ENCODE measurements around the gene NUP153. TPM values are rescaled to one million over a fixed set of nuclear protein-coding genes. Genes with fewer than 3 reads are reported as not detected.

NUP153 gene
- total RNA-seq, 2 experiments from 2014 or later, result 74.0 to 75.8 TPM

DNA sequence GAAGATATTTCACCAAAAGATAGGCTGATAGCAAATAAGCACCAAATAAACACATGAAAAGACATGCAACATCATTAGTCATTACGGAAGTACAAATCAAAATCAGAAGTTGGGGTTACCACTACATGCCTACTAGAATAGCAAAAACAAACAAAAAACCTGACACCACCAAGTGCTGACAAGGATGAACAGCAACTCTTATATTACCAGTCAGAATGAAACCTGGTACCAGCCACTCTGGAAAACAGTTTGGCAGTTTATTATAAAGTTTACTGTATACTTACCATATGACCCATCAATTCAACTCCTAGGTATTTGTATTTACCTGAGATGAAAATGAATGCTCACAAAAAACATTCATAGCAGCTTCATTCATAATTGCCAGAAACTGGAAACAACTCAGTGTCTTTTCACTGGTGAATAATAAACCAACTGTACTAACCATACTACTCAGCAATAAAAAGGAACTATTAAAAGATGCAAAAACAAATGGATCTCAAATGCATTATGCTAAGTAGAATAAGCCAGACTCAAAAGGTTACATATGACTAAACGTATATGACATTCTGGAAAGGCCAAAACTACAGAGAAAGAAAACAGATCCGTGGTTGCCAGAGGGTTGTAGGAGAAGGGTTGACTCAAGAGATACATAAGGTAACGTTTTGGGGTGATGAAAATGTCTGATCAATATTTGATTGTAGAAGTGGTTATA, 33.0 kb downstream of the NUP153 start:
- DNase-seq, result no peak
- ChIA-PET CTCF (interaction anchor here (0.7 to 4.1 kb wide), 4 partner anchors 28 to 90 kb away, joined by 3 to 23 read pairs (median 4); no protein-coding TSS in a partner anchor), POLR2A (interaction anchor here (1.5 kb wide), 1 partner anchor 72 kb away, joined by 3 read pairs; no protein-coding TSS in a partner anchor)
- peaks cover 42% of the 10 kb centered on the region for H3K4me1 Mint-ChIP-seq
- no peak overlapping the region for H3K4me3 Mint-ChIP-seq
- peaks cover 65% of the 10 kb centered on the region for H3K36me3 Mint-ChIP-seq (ENCODE audit: low read depth)
- H3K27ac Mint-ChIP-seq, result peak overlapping the region; percentile 56
- no peaks in the 10 kb centered on the region for H3K9me3 Mint-ChIP-seq
- H3K27me3 Mint-ChIP-seq, result no peaks in the 10 kb centered on the region

DNA sequence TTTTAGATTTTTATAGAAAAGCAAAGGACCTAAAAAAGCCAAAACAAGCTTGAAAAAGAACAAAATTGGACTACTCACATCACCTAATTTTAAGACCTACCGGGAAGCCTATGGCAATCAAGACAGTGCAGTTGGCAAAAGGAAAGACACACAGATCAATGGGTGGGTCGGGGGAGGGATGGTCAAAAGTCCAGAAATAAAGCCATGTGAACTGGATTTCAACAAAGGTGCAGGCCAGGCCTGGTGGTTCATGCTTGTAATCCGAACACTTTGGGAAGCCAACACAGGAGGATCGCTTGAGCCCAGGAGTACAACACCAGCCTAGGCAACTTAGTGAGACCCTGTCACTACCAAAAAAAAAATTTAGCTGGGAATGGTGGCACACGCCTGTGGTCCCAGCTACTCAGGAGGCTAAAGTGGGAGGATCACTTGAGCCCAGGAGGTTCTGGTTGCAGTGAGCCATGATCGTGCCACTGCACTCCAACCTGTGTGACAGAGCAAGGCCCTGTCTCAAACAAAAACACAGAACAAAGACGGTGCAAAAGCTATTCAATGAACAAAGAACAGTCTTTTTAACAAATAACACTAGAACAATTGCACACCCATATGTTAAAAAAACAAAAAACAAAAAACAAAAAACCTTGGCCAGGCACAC, 34.5 kb downstream of the NUP153 start:
- Mint-ChIP-seq H3K4me1 (peaks cover 30% of the 10 kb centered on the region), H3K9me3 (no peaks in the 10 kb centered on the region), H3K27ac (no peak overlapping the region), H3K4me3 (no peak overlapping the region), H3K27me3 (no peaks in the 10 kb centered on the region), H3K36me3 (ENCODE audit: low read depth) (peaks cover 70% of the 10 kb centered on the region)
- no peak for DNase-seq
- ChIA-PET POLR2A (interaction anchor here (1.0 kb wide), 1 partner anchor 71 kb away, joined by 3 read pairs; no protein-coding TSS in a partner anchor), CTCF (no interaction called here)

DNA sequence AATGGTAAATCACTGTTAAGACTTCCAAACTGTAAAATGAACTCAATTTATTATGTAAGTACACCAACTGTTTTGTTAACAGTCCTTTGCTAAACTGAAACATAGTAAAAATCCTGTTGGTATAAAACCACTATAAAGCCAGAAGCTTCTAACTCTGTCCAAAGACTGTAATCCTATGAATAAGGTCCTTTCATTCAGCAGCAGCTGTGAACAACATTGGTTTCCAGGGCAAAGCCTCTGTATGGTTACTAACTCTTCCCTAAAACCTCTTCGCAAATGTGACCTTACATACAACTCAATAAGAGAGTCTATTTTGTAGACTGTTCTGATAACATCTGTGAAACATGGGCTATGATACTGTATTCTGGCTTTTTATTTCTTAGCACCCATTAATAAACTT, 40.1 kb downstream of the NUP153 start:
- no peaks in the 10 kb centered on the region for H3K9me3 Mint-ChIP-seq
- no peak overlapping the region for H3K27ac Mint-ChIP-seq
- H3K27me3 Mint-ChIP-seq, result no peaks in the 10 kb centered on the region
- H3K4me3 Mint-ChIP-seq, result no peak overlapping the region
- ChIA-PET CTCF (interaction anchor here (0.9 to 1.2 kb wide), 2 partner anchors 35 to 66 kb away, joined by 3 to 4 read pairs; no protein-coding TSS in a partner anchor), POLR2A (no interaction called here)
- peaks cover 33% of the 10 kb centered on the region for H3K4me1 Mint-ChIP-seq
- peaks cover 83% of the 10 kb centered on the region for H3K36me3 Mint-ChIP-seq (ENCODE audit: low read depth)
- DNase-seq, result no peak

DNA sequence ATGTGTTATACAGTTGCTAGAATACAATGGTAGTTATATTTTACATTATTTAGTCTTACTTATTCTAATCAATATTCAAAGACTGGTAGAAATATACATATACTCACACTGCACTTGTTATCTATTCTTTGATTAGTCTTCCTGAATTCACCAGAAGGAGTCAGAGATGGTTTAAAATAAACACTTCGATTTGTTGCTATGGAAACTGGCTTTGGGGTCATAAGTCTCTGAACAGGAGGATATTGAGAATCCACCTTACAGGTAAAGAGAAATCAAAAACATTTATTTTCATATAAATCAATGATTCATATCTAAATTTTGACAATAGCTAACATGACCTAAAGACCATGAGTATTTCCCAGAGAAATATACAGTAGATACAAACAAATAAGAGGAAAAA, 41.6 kb downstream of the NUP153 start:
- peak overlapping the region; percentile 67 for H3K27ac Mint-ChIP-seq
- no peaks in the 10 kb centered on the region for H3K9me3 Mint-ChIP-seq
- H3K4me1 Mint-ChIP-seq, result peaks cover 35% of the 10 kb centered on the region
- H3K4me3 Mint-ChIP-seq, result no peak overlapping the region
- ChIA-PET POLR2A (no interaction called here), CTCF (interaction anchor here (1.2 kb wide), 1 partner anchor 41 kb away, joined by 3 read pairs; no protein-coding TSS in a partner anchor)
- DNase-seq, result no peak
- peaks cover 82% of the 10 kb centered on the region for H3K36me3 Mint-ChIP-seq (ENCODE audit: low read depth)
- H3K27me3 Mint-ChIP-seq, result no peaks in the 10 kb centered on the region

DNA sequence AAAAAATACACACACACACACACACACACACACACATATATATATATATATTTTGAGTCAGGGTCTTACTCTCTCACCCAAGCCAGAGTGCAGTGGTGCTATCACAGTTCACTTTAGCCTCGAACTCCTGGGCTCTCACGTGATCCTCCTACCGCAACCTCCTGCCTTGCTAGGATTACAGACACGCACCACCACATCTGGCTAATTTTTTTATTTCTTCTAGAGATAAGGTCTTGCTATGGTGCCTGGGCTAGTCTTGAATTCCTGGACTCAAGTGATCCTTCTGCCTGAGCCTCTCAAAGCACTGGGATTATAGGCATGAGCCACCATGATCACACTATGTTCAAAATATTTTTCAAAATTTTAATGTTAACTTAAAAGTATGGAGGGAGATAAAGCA, 43.5 kb downstream of the NUP153 start:
- DNase-seq, result no peak
- POLR2A ChIA-PET, result interaction anchor here (1.4 kb wide), 1 partner anchor 44 kb away, joined by 3 read pairs; the partner anchor contains the start of gene NUP153
- H3K4me1 Mint-ChIP-seq, result peaks cover 37% of the 10 kb centered on the region
- no peaks in the 10 kb centered on the region for H3K9me3 Mint-ChIP-seq
- peaks cover 78% of the 10 kb centered on the region for H3K36me3 Mint-ChIP-seq (ENCODE audit: low read depth)
- no peaks in the 10 kb centered on the region for H3K27me3 Mint-ChIP-seq
- H3K27ac Mint-ChIP-seq, result no peak overlapping the region
- CTCF ChIA-PET, result no interaction called here
- no peak overlapping the region for H3K4me3 Mint-ChIP-seq

DNA sequence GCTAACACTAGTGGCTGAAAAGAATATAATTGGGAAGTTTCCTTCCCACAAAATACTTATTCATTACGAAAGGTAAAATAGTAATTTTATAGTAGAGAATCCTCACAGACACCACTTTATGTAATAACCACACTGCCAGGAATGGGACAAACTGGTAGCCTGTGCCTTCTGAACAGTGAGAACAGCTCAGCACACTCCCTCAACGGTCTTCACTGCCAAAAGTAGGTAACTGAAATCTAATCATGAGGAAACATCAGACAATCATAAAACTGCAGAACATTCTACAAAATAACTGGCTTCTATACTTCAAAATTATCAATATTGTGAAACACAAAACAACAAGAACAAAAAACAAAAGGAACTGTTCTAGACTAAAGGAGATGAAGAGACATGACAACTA, 44.1 kb downstream of the NUP153 start:
- Mint-ChIP-seq H3K4me3 (no peak overlapping the region), H3K36me3 (ENCODE audit: low read depth) (peaks cover 77% of the 10 kb centered on the region), H3K4me1 (peaks cover 37% of the 10 kb centered on the region), H3K9me3 (no peaks in the 10 kb centered on the region), H3K27ac (peak overlapping the region; percentile 22), H3K27me3 (no peaks in the 10 kb centered on the region)
- ChIA-PET POLR2A (interaction anchor here (1.4 kb wide), 1 partner anchor 45 kb away, joined by 3 read pairs; the partner anchor contains the start of gene NUP153), CTCF (interaction anchor here (1.4 kb wide), 1 partner anchor 39 kb away, joined by 5 read pairs; no protein-coding TSS in a partner anchor)
- DNase-seq, result no peak

DNA sequence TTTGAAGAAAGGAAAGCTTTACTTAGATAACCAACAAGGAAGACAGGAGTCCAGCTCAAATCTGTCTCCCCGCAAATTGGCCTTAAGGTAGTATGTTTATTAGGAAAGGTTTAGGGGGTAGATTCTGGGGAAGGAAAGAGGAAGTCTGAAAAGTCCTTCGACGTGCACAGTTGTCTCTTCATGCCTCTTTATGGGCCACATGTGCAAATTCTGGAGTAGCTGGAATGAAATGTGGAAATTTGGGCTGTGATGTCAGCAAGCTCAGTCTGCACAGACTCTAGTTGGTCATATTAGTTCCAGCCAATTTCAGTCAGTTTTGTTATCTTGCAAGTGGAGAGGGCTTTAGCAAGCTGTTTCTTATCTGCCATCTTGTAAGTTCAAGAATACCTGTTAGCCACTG, 50.1 kb downstream of the NUP153 start:
- CTCF ChIA-PET, result interaction anchor here (1.3 kb wide), 2 partner anchors 19 to 45 kb away, joined by 3 to 7 read pairs; no protein-coding TSS in a partner anchor
- no peak for DNase-seq
- Mint-ChIP-seq H3K4me3 (no peak overlapping the region), H3K27me3 (no peaks in the 10 kb centered on the region), H3K27ac (no peak overlapping the region), H3K9me3 (no peaks in the 10 kb centered on the region), H3K36me3 (ENCODE audit: low read depth) (peaks cover 70% of the 10 kb centered on the region), H3K4me1 (peaks cover 27% of the 10 kb centered on the region)
- POLR2A ChIA-PET, result interaction anchor here (0.6 to 2.2 kb wide), 4 partner anchors 16 to 56 kb away, joined by 3 to 7 read pairs (median 4); partner anchors contain the start of genes FAM8A1 and NUP153

DNA sequence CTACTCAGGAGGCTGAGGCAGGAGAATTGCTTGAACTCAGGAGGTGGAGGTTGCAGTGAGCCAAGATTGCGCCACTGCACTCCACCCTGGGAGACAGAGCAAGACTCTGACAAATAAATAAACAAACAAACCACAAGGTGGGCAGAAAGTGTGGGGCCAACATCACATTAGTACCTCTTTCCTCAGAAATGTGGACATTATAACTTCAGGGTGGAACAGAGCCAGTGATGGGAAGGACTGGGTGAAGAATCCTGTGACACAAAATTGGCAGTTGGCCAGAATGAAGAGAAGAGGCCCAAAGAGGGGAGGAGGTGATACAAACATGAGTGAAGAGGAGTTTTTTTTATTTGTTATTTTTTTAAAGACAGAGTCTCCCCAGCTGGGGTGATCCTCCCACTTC, 50.6 kb downstream of the NUP153 start:
- Mint-ChIP-seq H3K4me3 (no peak overlapping the region), H3K27me3 (no peaks in the 10 kb centered on the region), H3K9me3 (no peaks in the 10 kb centered on the region), H3K36me3 (ENCODE audit: low read depth) (peaks cover 66% of the 10 kb centered on the region), H3K27ac (no peak overlapping the region), H3K4me1 (peaks cover 25% of the 10 kb centered on the region)
- DNase-seq, result no peak
- POLR2A ChIA-PET, result interaction anchor here (1.1 to 2.2 kb wide), 3 partner anchors 50 to 56 kb away, joined by 3 to 7 read pairs (median 4); partner anchors contain the start of genes FAM8A1 and NUP153
- CTCF ChIA-PET, result interaction anchor here (1.3 kb wide), 1 partner anchor 46 kb away, joined by 7 read pairs; no protein-coding TSS in a partner anchor

DNA sequence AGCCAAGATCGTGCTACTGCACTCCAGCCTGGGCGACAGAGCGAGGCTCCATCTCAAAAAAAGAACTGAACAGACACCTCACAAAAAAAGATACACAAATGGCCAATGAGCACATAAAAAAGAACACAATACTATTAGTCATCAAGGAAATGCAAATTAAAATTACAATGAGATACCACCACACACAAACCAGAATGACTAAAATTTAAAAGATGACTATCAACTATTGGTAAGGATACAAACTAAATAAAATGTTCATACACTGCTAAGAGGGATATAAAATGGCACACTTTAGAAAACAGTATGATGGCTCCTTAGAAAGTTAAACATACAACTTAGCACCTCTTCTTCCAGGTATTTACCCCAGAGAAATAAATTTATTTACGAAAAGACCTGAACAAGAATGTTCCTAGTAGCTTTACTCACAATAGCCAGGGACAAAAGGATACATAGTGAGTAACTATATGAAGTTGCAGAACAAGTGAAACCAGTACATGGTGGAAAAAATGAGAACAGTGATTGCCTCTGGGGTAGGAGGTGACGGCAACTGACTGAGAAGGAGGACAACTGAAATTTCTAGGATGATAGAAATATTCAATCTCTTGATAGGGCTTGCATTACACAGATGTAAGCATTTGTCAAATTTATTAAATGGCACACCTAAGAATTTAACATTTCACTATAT, 53.4 kb downstream of the NUP153 start:
- DNase-seq, result no peak
- Mint-ChIP-seq H3K27ac (peak overlapping the region; percentile 49), H3K4me1 (peaks cover 34% of the 10 kb centered on the region), H3K4me3 (no peak overlapping the region), H3K27me3 (no peaks in the 10 kb centered on the region), H3K9me3 (no peaks in the 10 kb centered on the region), H3K36me3 (ENCODE audit: low read depth) (peaks cover 60% of the 10 kb centered on the region)
- POLR2A ChIA-PET, result interaction anchor here (0.6 kb wide), 1 partner anchor 25 kb away, joined by 4 read pairs; no protein-coding TSS in a partner anchor
- CTCF ChIA-PET, result interaction anchor here (1.9 kb wide), 1 partner anchor 25 kb away, joined by 5 read pairs; no protein-coding TSS in a partner anchor

DNA sequence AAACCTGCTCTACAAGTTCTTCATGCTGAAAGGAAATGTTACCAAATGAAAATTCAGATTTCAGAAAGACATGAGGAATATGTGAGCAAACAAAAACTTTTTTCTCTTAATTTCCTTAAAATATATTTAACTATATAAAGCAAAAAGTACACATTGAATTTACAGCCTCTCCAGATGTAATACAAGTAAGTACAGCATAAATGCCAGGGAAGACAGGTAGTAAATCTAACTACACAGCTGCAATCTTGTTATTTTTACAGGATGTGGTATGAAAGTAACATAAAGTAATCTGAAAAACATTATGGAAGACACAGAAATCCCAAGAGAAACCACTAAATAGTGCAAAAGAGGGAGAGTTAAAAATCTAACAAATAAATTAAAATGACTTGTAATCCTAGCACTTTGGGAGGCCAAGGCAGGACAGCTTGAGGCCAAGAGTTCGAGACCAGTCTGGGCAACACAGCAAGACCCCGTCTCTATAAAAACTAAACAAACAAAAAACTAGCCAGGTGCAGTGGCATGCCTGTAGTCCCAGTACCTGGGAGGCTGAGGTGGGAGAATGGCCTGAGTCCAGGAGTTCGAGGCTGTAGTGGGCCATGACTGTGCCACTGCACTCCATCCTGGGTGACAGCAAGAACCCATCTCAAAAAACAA, 55.9 kb downstream of the NUP153 start:
- DNase-seq, result no peak
- H3K4me3 Mint-ChIP-seq, result no peak overlapping the region
- H3K9me3 Mint-ChIP-seq, result no peaks in the 10 kb centered on the region
- H3K36me3 Mint-ChIP-seq (ENCODE audit: low read depth), result peaks cover 57% of the 10 kb centered on the region
- H3K27ac Mint-ChIP-seq, result peak overlapping the region; percentile 53
- ChIA-PET POLR2A (interaction anchor here (1.3 kb wide), 1 partner anchor 56 kb away, joined by 5 read pairs; the partner anchor contains the start of gene NUP153), CTCF (interaction anchor here (0.9 kb wide), 1 partner anchor 52 kb away, joined by 3 read pairs; no protein-coding TSS in a partner anchor)
- H3K27me3 Mint-ChIP-seq, result no peaks in the 10 kb centered on the region
- peaks cover 26% of the 10 kb centered on the region for H3K4me1 Mint-ChIP-seq

DNA sequence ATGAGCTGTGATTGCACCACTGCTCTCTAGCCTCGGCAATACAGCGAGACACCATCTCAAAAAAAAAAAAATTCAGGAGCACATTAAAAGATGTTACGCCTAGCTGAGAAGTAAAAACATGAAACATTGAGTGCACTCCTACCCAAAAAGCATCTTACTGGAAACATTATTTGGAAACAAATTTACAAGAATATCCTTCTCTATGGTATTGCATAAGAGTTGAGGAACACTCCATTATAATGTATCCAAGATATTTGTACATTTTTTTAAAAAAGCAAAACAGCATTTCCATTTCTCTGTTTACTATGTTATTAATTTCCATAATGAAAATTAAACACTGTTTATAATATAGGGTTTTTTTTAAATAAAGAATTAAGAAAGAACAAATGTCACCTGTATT, 58.0 kb downstream of the NUP153 start:
- ChIA-PET CTCF (no interaction called here), POLR2A (no interaction called here)
- no peak overlapping the region for H3K27ac Mint-ChIP-seq
- H3K36me3 Mint-ChIP-seq (ENCODE audit: low read depth), result peaks cover 59% of the 10 kb centered on the region
- no peak overlapping the region for H3K4me3 Mint-ChIP-seq
- H3K9me3 Mint-ChIP-seq, result no peaks in the 10 kb centered on the region
- H3K27me3 Mint-ChIP-seq, result no peaks in the 10 kb centered on the region
- H3K4me1 Mint-ChIP-seq, result peaks cover 20% of the 10 kb centered on the region
- no peak for DNase-seq

DNA sequence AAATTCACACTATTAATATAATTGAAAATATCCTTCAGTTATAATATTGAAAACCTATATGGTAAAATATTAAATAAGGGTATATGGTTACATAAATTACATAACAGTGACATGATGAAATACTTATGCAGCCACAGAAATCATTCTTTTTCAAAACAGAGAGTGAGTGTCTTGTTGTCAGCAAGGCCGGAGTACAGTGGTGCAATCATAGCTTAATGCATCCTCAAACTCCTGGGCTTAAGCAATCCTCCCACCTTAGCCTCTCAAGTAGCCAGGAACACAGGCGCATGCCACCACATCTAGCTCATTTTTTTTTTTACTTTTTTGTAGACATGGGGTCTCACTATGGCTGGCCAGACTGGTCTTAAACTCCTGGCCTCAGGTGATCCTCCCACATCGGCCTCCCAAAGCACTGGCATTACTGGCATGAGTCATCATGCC, 66.2 kb downstream of the NUP153 start:
- H3K36me3 Mint-ChIP-seq (ENCODE audit: low read depth), result peaks cover 84% of the 10 kb centered on the region
- DNase-seq, result no peak
- ChIA-PET CTCF (no interaction called here), POLR2A (interaction anchor here (0.5 kb wide), 1 partner anchor 16 kb away, joined by 3 read pairs; no protein-coding TSS in a partner anchor)
- no peak overlapping the region for H3K27ac Mint-ChIP-seq
- H3K9me3 Mint-ChIP-seq, result no peaks in the 10 kb centered on the region
- H3K4me1 Mint-ChIP-seq, result peaks cover 33% of the 10 kb centered on the region
- no peaks in the 10 kb centered on the region for H3K27me3 Mint-ChIP-seq
- H3K4me3 Mint-ChIP-seq, result no peak overlapping the region

Measured in activated CD4-positive, alpha-beta memory T cell treated with anti-CD3 and anti-CD28 coated beads, Interleukin-2, amount 10 ng/mL, durations not matched to agents 7 days and 5 days (primary cell).